Heart left ventricle (tissue), 16 donors: ENCODE data around the gene TCIRG1. TPM values are rescaled to one million over a fixed set of nuclear protein-coding genes. Genes with fewer than 3 reads are reported as not detected.
"Not testable (repeated sequence)": the region's sequence is repeated elsewhere in the genome, so short reads cannot be mapped to it uniquely, and the experiment has no call there.

Source experiments
- ATAC-seq, 4 donors: fragments of 200-7000 bp; cut with Tn5 transposase; one replicate each; pipeline ENCODE4 v1.9.1; 2020 to 2022; ENCODE audit warnings: moderate library complexity in 4 of 4, mild to moderate bottlenecking in 3 of 4, moderate number of reproducible peaks in 1 of 4
- DNase-seq, 5 donors: peaks; one replicate each; pipeline ENCODE4 v3.0.0-alpha.2; 2020
- H3K27ac ChIP-seq, 12 donors: fragments of 200-600 bp; sonication (generic) in 4 of 12; one replicate each; pipeline versions ENCODE4 v1.5.0 to v1.8.0; 2016 to 2022; ENCODE audit warnings: mild to moderate bottlenecking in 2 of 12
- H3K27me3 ChIP-seq, 9 donors: fragments of 200-600 bp; sonication (generic) in 2 of 9; one replicate each; pipeline versions ENCODE4 v1.5.1 to v1.8.0; 2016 to 2022; ENCODE audit warnings: mild to moderate bottlenecking in 3 of 9
- H3K36me3 ChIP-seq, 9 donors: fragments of 200-600 bp; sonication (generic) in 2 of 9; one replicate each; pipeline versions ENCODE4 v1.5.0 to v1.8.0; 2018 to 2022; ENCODE audit warnings: mild to moderate bottlenecking in 2 of 9
- H3K4me1 ChIP-seq, 12 donors: fragments of 200-600 bp; sonication (generic) in 4 of 12; one replicate each; pipeline versions ENCODE4 v1.5.0 to v1.8.0; 2016 to 2022; ENCODE audit warnings: mild to moderate bottlenecking in 3 of 12
- H3K4me3 ChIP-seq, 12 donors: fragments of 200-600 bp; sonication (generic) in 4 of 12; one replicate each; pipeline versions ENCODE4 v1.5.0 to v1.8.0; 2017 to 2022; ENCODE audit warnings: mild to moderate bottlenecking in 9 of 12, moderate library complexity in 4 of 12
- H3K9me3 ChIP-seq, 12 donors: fragments of 200-600 bp; sonication (generic) in 4 of 12; one replicate each; pipeline versions ENCODE4 v1.5.0 to v1.8.0; 2016 to 2022; ENCODE audit warnings: mild to moderate bottlenecking in 1 of 12
- POLR2A ChIP-seq, 2 donors: fragments of 450-650 bp; IDR thresholded peaks; one replicate each; pipeline ENCODE4 v1.6.1; 2017; ENCODE audit warnings: antibody characterized with exemption in 2 of 2, mild to moderate bottlenecking in 2 of 2, moderate library complexity in 2 of 2
- WGBS, 4 donors: extraction: QIAGEN DNeasy Blood & Tissue Kit in 2 of 4; methylation state at CpG; one replicate each; pipeline versions ENCODE4 v1.1.5 to v1.1.7; 2013 to 2018; 5-methylcytosine and 5-hydroxymethylcytosine counted together
- intact Hi-C, 10 donors: fragments of 100-400 bp; cut with DNase I; formaldehyde crosslinking; loops; one replicate each; pipeline versions ENCODE4 v1.11.1 to v1.14.2; 2022
- polyA plus RNA-seq, 2 donors: library from polyadenylated mRNA; stranded (reverse); fragments of 200-250 nt; gene quantifications; one replicate each; pipeline ENCODE4 v1.2.3, GENCODE V29; 2013
- total RNA-seq, 9 donors: library from RNA; depleted of rRNA in 2 of 9; stranded (reverse); fragments of >200 nt in 2 of 9; fragmentation: NEBNext Ultra II Directional in 3 of 9; extraction: Animal tissue kit (Norgen Biotek cat#: 25700) in 3 of 9; gene quantifications; one replicate each; pipeline versions ENCODE4 v1.1.0 to v1.2.4, GENCODE V29; 2016 to 2023
- TF ChIP-seq, protein P1 (sequence below), 12 donors: fragments of 200-600 bp; sonication (generic) in 4 of 12; IDR thresholded peaks; one replicate each; pipeline versions ENCODE4 v1.5.0 to v1.8.0; 2018 to 2022; ENCODE audit warnings: antibody characterized with exemption in 12 of 12, mild to moderate bottlenecking in 5 of 12
- donor health status: ischemic (EF 13 %, LVEDD 7.1; RV severe dilation, severe dysfunction).
- donor health status: healthy with polysubstance abuse.
- donor health status: DM: no; HTN: yes; CAD: no.
- donor health status: DM: no; HTN: no; CAD: no.
- donor health status: ischemic (EF 25% LVEDD 6.9; RV normal size, moderate dysfunction).
- donor health status: ischemic (EF 25% LVEDD 5.7; RV mildly dilated, moderate dysfunction).
- donor health status: healthy.
- donor health status: DM: yes; HTN: yes; CAD: no.
- donor health status: ischemic (EF 35%, LVEDD 5.7; RV mildly dilated, moderate dysfunction).
- donor health status: nonischemic (EF 11% LVEDD 7.7; RV severe dilation, severe dysfunction).
- donor health status: DM: yes; HTN: yes; CAD: no.
- donor health status: PGD.
- donor health status: ischemic (EF 29% LVEDD 5.4; RV normal size, mild dysfunction).
- donor health status: nonischemic (EF 23%, LVEDD 6.1; RV moderate dilation, normal function).

TCIRG1 gene
- total and polyA plus RNA-seq, 11 donors = 10.2 to 88.7 (median 25.5) TPM

DNA sequence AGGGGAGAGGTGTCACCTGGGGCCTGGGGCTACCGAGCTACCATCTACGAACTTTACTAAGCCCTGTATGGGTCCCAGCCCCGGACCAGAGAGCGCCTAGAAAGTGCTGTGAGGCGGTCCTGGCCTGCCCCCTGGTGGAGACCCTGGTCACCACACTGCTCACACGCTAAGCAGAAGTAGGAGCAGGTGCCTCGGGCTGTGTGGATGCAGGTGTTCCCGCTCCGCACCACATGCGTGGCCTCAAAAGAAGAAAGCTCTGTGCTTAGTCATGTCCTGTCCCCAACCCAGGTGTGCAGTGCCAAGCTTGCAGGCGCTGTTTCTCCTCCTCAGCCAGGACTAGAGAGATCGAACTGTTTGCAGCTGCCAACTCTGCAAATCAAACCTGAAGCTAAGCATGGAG is 45.0 kb upstream of the TCIRG1 start:
- H3K27ac ChIP-seq, DNase-seq, H3K36me3 ChIP-seq, intact Hi-C loops, H3K9me3 ChIP-seq, ATAC-seq, H3K4me3 ChIP-seq: not testable (repeated sequence)
- 47 to 60% (median 54%) methylated on average over 9 to 12 of the region's 12 CpGs for WGBS, 4 donors
- peaks cover 0 to 14% (median 4%) of the 10 kb centered on the region in 9 donors for H3K27me3 ChIP-seq
- TF ChIP-seq, protein P1, sequence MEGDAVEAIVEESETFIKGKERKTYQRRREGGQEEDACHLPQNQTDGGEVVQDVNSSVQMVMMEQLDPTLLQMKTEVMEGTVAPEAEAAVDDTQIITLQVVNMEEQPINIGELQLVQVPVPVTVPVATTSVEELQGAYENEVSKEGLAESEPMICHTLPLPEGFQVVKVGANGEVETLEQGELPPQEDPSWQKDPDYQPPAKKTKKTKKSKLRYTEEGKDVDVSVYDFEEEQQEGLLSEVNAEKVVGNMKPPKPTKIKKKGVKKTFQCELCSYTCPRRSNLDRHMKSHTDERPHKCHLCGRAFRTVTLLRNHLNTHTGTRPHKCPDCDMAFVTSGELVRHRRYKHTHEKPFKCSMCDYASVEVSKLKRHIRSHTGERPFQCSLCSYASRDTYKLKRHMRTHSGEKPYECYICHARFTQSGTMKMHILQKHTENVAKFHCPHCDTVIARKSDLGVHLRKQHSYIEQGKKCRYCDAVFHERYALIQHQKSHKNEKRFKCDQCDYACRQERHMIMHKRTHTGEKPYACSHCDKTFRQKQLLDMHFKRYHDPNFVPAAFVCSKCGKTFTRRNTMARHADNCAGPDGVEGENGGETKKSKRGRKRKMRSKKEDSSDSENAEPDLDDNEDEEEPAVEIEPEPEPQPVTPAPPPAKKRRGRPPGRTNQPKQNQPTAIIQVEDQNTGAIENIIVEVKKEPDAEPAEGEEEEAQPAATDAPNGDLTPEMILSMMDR (IDR thresholded peaks at IDR 0.05) = peak; percentile 30 to 61 (median 48)
- H3K4me1 ChIP-seq = peaks cover 0 to 12% (median 6%) of the 10 kb centered on the region in 12 donors

DNA sequence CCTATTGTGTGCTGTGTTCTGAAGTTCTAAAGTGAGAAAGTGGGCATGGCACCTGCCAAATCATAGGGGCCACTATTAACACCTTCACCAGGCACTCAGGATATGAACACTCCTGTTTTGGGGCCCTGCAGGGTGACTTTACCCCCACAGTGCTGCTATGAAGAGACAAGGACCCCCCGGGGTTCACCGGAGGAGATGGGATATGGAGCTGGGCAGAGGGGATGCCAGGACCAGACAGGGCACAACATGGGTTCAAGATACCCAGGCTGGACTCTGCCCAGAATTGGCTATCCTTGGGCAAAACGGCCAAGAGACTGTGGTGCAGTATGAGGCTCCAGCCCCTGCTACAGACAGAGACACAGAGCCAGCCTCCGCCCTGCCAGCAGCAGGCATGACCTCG is 44.4 kb upstream of the TCIRG1 start:
- H3K4me1 ChIP-seq = peaks cover 0 to 16% (median 6%) of the 10 kb centered on the region in 12 donors
- DNase-seq = not testable (repeated sequence)
- 87 to 95% (median 92%) methylated on average over 2 to 5 of the region's 5 CpGs for WGBS, 4 donors

DNA sequence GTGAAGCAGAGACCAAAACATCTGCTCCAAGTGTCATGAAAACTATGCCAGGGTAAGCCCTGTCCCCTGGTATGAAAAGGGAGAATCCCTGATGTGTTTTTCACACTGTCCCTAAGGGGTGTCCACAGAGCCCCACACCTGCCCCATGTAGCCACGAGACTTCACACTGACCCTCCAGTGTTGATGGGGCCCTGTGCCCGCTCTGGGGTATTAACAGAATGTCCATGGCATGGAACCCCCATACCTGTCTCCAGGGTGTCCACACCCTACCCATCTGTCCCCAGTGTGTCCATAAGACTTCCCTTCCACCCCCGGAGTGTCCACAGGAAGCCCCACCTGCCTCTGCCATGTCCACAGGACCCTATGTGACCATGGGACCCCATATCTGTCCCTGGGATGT is 43.7 kb upstream of the TCIRG1 start:
- 94 to 97% (median 95%) methylated on average over 3 of the region's 3 CpGs for WGBS, 4 donors
- H3K9me3 ChIP-seq, DNase-seq, H3K4me3 ChIP-seq, H3K27ac ChIP-seq, intact Hi-C loops, ATAC-seq, H3K36me3 ChIP-seq: not testable (repeated sequence)
- Histone ChIP-seq H3K27me3 (peaks cover 0 to 14% (median 4%) of the 10 kb centered on the region in 9 donors), H3K4me1 (peaks cover 0 to 20% (median 6%) of the 10 kb centered on the region in 12 donors)

More for the DNA sequence above, 44.4 kb upstream of the TCIRG1 start:
- H3K27ac ChIP-seq, ATAC-seq, intact Hi-C loops, H3K36me3 ChIP-seq, H3K9me3 ChIP-seq, H3K4me3 ChIP-seq: not testable (repeated sequence)
- H3K27me3 ChIP-seq = peaks cover 0 to 14% (median 4%) of the 10 kb centered on the region in 9 donors

DNA sequence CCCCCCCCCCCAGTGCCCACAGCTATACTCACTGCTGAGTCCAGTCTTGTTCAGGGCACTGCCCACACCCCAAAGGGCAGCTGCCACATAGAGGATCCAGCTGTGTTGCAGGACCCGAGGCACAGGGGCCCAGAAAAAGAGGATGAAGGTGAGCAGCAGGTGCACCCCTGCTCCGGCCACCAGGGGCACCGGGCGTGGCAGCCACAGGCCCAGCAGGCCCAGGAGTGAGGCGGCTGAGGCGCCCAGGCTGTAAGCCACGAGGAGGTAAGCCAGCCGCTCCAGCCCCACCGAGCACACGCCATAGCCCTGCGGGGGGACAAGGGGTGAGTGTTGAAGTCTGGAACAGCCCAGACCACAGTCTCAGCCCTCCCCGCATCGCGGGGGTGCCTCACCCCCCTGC is 43.2 kb upstream of the TCIRG1 start:
- H3K36me3 ChIP-seq, H3K4me3 ChIP-seq, H3K27ac ChIP-seq, ATAC-seq, intact Hi-C loops, H3K9me3 ChIP-seq, DNase-seq: not testable (repeated sequence)
- peaks cover 0 to 14% (median 4%) of the 10 kb centered on the region in 9 donors for H3K27me3 ChIP-seq
- H3K4me1 ChIP-seq = peaks cover 0 to 20% (median 6%) of the 10 kb centered on the region in 12 donors
- 89 to 90% methylated on average over 14 of the region's 14 CpGs; no CpG with 5 or more reads in 2 of the 4 donors for WGBS, 4 donors

DNA sequence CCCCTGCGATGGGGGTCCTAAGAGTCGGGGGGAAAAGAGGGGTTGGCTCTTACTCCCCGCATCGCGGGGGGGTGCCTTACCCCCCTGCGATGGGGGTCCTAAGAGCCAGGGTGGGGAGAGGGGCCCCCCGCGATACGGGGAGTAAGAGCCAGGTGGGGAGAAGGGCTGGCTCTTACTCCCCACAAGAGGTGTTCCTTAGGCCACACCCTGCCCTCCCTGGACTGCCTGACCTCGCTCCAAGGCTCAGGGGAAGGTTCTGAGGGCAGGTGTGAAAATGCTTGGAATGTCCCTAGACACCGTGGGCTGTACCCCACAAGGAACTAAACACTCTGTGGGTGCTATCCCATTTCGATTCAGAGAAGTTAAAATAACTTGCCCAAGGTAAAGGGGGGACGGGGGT is 42.8 kb upstream of the TCIRG1 start:
- no peak for TF ChIP-seq POLR2A (IDR thresholded peaks at IDR 0.05)
- TF ChIP-seq, protein P1 (IDR thresholded peaks at IDR 0.05) = no peak
- Histone ChIP-seq H3K27ac (no peak overlapping the region), H3K36me3 (peaks cover 0 to 6% (median 0%) of the 10 kb centered on the region in 9 donors), H3K9me3 (no peaks in the 10 kb centered on the region), H3K4me3 (no peak overlapping the region), H3K27me3 (peaks cover 0 to 14% (median 4%) of the 10 kb centered on the region in 9 donors), H3K4me1 (peaks cover 0 to 20% (median 6%) of the 10 kb centered on the region in 12 donors)
- intact Hi-C loops = no loop called here
- 92 to 95% (median 94%) methylated on average over 12 to 13 of the region's 13 CpGs for WGBS, 4 donors
- DNase-seq = no peak
- no peak for ATAC-seq
